HepG2 (cell line): ENCODE results near the gene CCDC34. TPM values are rescaled to one million over a fixed set of nuclear protein-coding genes. Genes with fewer than 3 reads are reported as not detected.

Experiments used
- ATAC-seq: fragments of 200-7000 bp; cut with Tn5 transposase; 3 replicates; pipeline ENCODE4 v1.9.1; 2020; ENCODE audit warnings: mild to moderate bottlenecking, moderate library complexity
- BruUV-seq: library from RNA; stranded (reverse); fragments of 400-500 nt; replicated peaks from 2 replicates; lab custom pipeline; 2021; lab: Mats Ljungman, UMichigan
- CTCF ChIA-PET: fragments of 300-600 bp; formaldehyde crosslinking; extraction: SDS; loops from one replicate; lab custom pipeline; 2021; ENCODE audit warnings: low total read pairs, inconsistent platforms, low intra/inter-chr PET ratio; lab: Yijun Ruan, JAX
- POLR2A ChIA-PET: fragments of 350-600 bp; sonication (Branson Sonifier 250); formaldehyde crosslinking; loops from one replicate; lab custom pipeline; 2020; ENCODE audit warnings: antibody characterized with exemption, inconsistent platforms; lab: Yijun Ruan, JAX
- DNase-seq: peaks from one replicate; pipeline ENCODE4 v3.0.0-alpha.2; 2015; ENCODE audit warnings: low spot score
- FAIRE-seq: peaks from 3 replicates; lab custom pipeline; 2011; peaks lifted over from hg19 to GRCh38; lab: Jason Lieb, UNC
- H2AFZ ChIP-seq: one replicate; pipeline ENCODE4 v1.6.1; 2011; ENCODE audit warnings: low read length, inconsistent platforms
- H3K27ac ChIP-seq: fragments of 300-600 bp; 3 replicates; pipeline ENCODE4 v1.8.0; 2011; ENCODE audit warnings: mixed run types, mild to moderate bottlenecking, mixed read lengths, low read length, inconsistent platforms; ENCODE audit not compliant: insufficient read depth; ENCODE audit errors: extremely low read length
- H3K27me3 ChIP-seq, 2 experiments: fragments of 200-600 bp in 1 of 2; 2 replicates in 1 of 2; 3 replicates in 1 of 2; pipeline versions ENCODE4 v1.6.0 to v1.8.0; 2011; ENCODE audit warnings: low read length in 2 of 2, mild to moderate bottlenecking in 2 of 2, moderate library complexity in 2 of 2, inconsistent platforms in 1 of 2; ENCODE audit not compliant: insufficient read depth in 2 of 2, control insufficient read depth in 1 of 2
- H3K36me3 ChIP-seq, 2 experiments: fragments of 200-600 bp in 1 of 2; replicated peaks in 1 of 2; 2 replicates in 1 of 2; 3 replicates in 1 of 2; pipeline versions ENCODE4 v1.5.1 to v1.8.0; 2011; ENCODE audit warnings: low read length in 2 of 2, inconsistent platforms in 1 of 2; ENCODE audit not compliant: insufficient read depth in 2 of 2, control insufficient read depth in 1 of 2
- H3K4me1 ChIP-seq: 2 replicates; pipeline ENCODE4 v1.5.1; 2012; ENCODE audit warnings: low read length, inconsistent platforms; ENCODE audit not compliant: insufficient read depth
- H3K4me2 ChIP-seq: 2 replicates; pipeline ENCODE4 v1.6.0; 2011; ENCODE audit warnings: low read depth, low read length, inconsistent platforms
- H3K4me3 ChIP-seq, 3 experiments: fragments of 200-600 bp in 1 of 3; sonication (generic), shearing (Covaris generic) in 1 of 3; replicated peaks in 1 of 3; 2 replicates each; pipeline ENCODE4 v1.5.1; 2011 to 2016; ENCODE audit warnings: low read length in 3 of 3, inconsistent platforms in 2 of 3, low read depth in 2 of 3, mild to moderate bottlenecking in 2 of 3, control low read depth in 1 of 3, mixed read lengths in 1 of 3; ENCODE audit not compliant: insufficient read depth in 1 of 3
- H3K79me2 ChIP-seq: one replicate; pipeline ENCODE4 v1.6.1; 2011; ENCODE audit warnings: low read length, inconsistent platforms; ENCODE audit not compliant: insufficient read depth
- H3K9ac ChIP-seq: 2 replicates; pipeline ENCODE4 v1.6.0; 2011; ENCODE audit warnings: mild to moderate bottlenecking, low read depth, low read length, inconsistent platforms; ENCODE audit not compliant: insufficient read depth
- H3K9me3 ChIP-seq: 2 replicates; pipeline ENCODE4 v1.5.1; 2012; ENCODE audit warnings: mild to moderate bottlenecking, low read length
- H4K20me1 ChIP-seq: 2 replicates; pipeline ENCODE4 v1.6.0; 2011; ENCODE audit warnings: inconsistent platforms, mild to moderate bottlenecking, low read length, moderate library complexity; ENCODE audit not compliant: insufficient read depth
- CEBPG ChIP-seq: IDR thresholded peaks from 2 replicates; pipeline ENCODE4 v1.6.1; 2016
- FOXM1 ChIP-seq: sonication (generic); formaldehyde crosslinking; IDR thresholded peaks from 2 replicates; pipeline ENCODE4 v1.5.0; 2020; ENCODE audit warnings: missing genetic modification reagents
- HNRNPH1 ChIP-seq: fragments of 200-400 bp; formaldehyde crosslinking; optimal IDR thresholded peaks from 2 replicates; pipeline ENCODE3; 2017; ENCODE audit warnings: mild to moderate bottlenecking, low read depth, low read length
- NR2F1 ChIP-seq, 2 experiments: fragments of 450-650 bp in 1 of 2; formaldehyde crosslinking in 1 of 2; IDR thresholded peaks; 2 replicates each; pipeline versions ENCODE4 v1.5.0 to v1.6.1; 2016 to 2020; ENCODE audit warnings: mild to moderate bottlenecking in 1 of 2, missing compliant biosample characterization in 1 of 2, missing genetic modification reagents in 1 of 2, moderate library complexity in 1 of 2
- RCOR2 ChIP-seq: IDR thresholded peaks from 2 replicates; pipeline ENCODE4 v1.6.1; 2016; ENCODE audit warnings: missing biosample characterization, missing genetic modification reagents
- SALL2 ChIP-seq: sonication (generic); formaldehyde crosslinking; IDR thresholded peaks from 2 replicates; pipeline ENCODE4 v1.8.1; 2023; ENCODE audit warnings: mild to moderate bottlenecking, missing genetic modification reagents, inconsistent platforms
- ZFP62 ChIP-seq: sonication (generic); formaldehyde crosslinking; IDR thresholded peaks from 2 replicates; pipeline ENCODE4 v1.4.0; 2020; ENCODE audit warnings: missing genetic modification reagents
- ZMYM4 ChIP-seq: sonication (generic); formaldehyde crosslinking; IDR thresholded peaks from 2 replicates; pipeline ENCODE4 v1.8.1; 2023; ENCODE audit warnings: mild to moderate bottlenecking, missing genetic modification reagents
- ZNF121 ChIP-seq: sonication (generic); formaldehyde crosslinking; IDR thresholded peaks from 2 replicates; pipeline ENCODE4 v1.5.0; 2020; ENCODE audit warnings: mild to moderate bottlenecking, missing genetic modification reagents
- ZNF770 ChIP-seq: sonication (generic); formaldehyde crosslinking; IDR thresholded peaks from 2 replicates; pipeline ENCODE4 v1.5.0; 2020; ENCODE audit warnings: mild to moderate bottlenecking, missing genetic modification reagents
- WGBS: methylation state at CpG from one replicate; pipeline ENCODE4 v1.1.6; 2017; ENCODE audit warnings: low lambda C conversion rate; 5-methylcytosine and 5-hydroxymethylcytosine counted together
- in situ Hi-C: cut with HindIII; loops from 2 replicates; pipeline ENCODE4 v1.10.0; 2017; ENCODE audit warnings: low pct_unique_long_range_greater_than_20kb; ENCODE audit not compliant: extremely low pct_ligation_motif_present
- intact Hi-C: fragments of 100-400 bp; cut with micrococcal nuclease; formaldehyde crosslinking; loops from one replicate; pipeline ENCODE4 v1.10.0; 2022; ENCODE audit not compliant: unreplicated experiment
- polyA plus RNA-seq, 8 experiments: library from polyadenylated mRNA; depleted of rRNA in 3 of 8; stranded (reverse) in 7 of 8; unstranded in 1 of 8; fragments of >200 nt; fragmentation: Illumina TruSeq in 4 of 8; extraction: Trizol in 4 of 8; gene quantifications; 2 replicates each; pipeline versions ENCODE4 v1.2.1 to v1.2.3, GENCODE V29; 2011 to 2016; ENCODE audit warnings: low read depth in 4 of 8, missing spikeins in 1 of 8, mixed read lengths in 1 of 8; ENCODE audit not compliant: insufficient read depth in 1 of 8
- total RNA-seq, 5 experiments: library from RNA; depleted of rRNA; stranded (reverse); fragments of >200 nt; fragmentation: Illumina TruSeq; extraction: Trizol; gene quantifications; 2 replicates each; pipeline ENCODE4 v1.2.3, GENCODE V29; 2016; ENCODE audit warnings: low read depth in 1 of 5
- TF ChIP-seq, protein P1 (sequence below): sonication (generic); formaldehyde crosslinking; IDR thresholded peaks from 2 replicates; pipeline ENCODE4 v1.4.0; 2020; ENCODE audit warnings: mild to moderate bottlenecking, missing genetic modification reagents

Gene CCDC34
- total and polyA plus RNA-seq, 2 of the 13 experiments (the other 11 are each of a cell fraction or from before 2014, with no cell fraction given), result 7.6 to 34.3 TPM

- DNase-seq, result no peak
- no peak overlapping the region for H3K4me3 ChIP-seq
- POLR2A ChIA-PET, result interaction anchor here (0.8 to 4.1 kb wide), 10 partner anchors 9 to 70 kb away, joined by 3 to 22 read pairs (median 5); partner anchors contain the start of gene LGR4
- FAIRE-seq, result no peak
- peaks cover 84% of the 10 kb centered on the region for H3K4me1 ChIP-seq
- intact Hi-C loops, result no loop called here
- no peak overlapping the region for H2AFZ ChIP-seq
- CTCF ChIA-PET, result no interaction called here
- no peaks in the 10 kb centered on the region for H4K20me1 ChIP-seq
- WGBS, result 100% methylated on average over 2 of the region's 2 CpGs
- TF ChIP-seq FOXM1 (no peak), CEBPG (CRISPR knock-in tag) (no peak), ZMYM4 (CRISPR knock-in tag) (no peak), ZNF121 (CRISPR knock-in tag) (peak; percentile 91), NR2F1 (CRISPR knock-in tag; IDR thresholded peaks at IDR 0.05) (no peak), HNRNPH1 (no peak), ZNF770 (CRISPR knock-in tag) (peak; percentile 62; the same call in 1 of the 2 replicates), SALL2 (CRISPR knock-in tag) (no peak), RCOR2 (CRISPR knock-in tag) (0 out of 2 replicates have a peak, but pooled peaks have one; percentile 32), ZFP62 (no peak)
- TF ChIP-seq, protein P1, sequence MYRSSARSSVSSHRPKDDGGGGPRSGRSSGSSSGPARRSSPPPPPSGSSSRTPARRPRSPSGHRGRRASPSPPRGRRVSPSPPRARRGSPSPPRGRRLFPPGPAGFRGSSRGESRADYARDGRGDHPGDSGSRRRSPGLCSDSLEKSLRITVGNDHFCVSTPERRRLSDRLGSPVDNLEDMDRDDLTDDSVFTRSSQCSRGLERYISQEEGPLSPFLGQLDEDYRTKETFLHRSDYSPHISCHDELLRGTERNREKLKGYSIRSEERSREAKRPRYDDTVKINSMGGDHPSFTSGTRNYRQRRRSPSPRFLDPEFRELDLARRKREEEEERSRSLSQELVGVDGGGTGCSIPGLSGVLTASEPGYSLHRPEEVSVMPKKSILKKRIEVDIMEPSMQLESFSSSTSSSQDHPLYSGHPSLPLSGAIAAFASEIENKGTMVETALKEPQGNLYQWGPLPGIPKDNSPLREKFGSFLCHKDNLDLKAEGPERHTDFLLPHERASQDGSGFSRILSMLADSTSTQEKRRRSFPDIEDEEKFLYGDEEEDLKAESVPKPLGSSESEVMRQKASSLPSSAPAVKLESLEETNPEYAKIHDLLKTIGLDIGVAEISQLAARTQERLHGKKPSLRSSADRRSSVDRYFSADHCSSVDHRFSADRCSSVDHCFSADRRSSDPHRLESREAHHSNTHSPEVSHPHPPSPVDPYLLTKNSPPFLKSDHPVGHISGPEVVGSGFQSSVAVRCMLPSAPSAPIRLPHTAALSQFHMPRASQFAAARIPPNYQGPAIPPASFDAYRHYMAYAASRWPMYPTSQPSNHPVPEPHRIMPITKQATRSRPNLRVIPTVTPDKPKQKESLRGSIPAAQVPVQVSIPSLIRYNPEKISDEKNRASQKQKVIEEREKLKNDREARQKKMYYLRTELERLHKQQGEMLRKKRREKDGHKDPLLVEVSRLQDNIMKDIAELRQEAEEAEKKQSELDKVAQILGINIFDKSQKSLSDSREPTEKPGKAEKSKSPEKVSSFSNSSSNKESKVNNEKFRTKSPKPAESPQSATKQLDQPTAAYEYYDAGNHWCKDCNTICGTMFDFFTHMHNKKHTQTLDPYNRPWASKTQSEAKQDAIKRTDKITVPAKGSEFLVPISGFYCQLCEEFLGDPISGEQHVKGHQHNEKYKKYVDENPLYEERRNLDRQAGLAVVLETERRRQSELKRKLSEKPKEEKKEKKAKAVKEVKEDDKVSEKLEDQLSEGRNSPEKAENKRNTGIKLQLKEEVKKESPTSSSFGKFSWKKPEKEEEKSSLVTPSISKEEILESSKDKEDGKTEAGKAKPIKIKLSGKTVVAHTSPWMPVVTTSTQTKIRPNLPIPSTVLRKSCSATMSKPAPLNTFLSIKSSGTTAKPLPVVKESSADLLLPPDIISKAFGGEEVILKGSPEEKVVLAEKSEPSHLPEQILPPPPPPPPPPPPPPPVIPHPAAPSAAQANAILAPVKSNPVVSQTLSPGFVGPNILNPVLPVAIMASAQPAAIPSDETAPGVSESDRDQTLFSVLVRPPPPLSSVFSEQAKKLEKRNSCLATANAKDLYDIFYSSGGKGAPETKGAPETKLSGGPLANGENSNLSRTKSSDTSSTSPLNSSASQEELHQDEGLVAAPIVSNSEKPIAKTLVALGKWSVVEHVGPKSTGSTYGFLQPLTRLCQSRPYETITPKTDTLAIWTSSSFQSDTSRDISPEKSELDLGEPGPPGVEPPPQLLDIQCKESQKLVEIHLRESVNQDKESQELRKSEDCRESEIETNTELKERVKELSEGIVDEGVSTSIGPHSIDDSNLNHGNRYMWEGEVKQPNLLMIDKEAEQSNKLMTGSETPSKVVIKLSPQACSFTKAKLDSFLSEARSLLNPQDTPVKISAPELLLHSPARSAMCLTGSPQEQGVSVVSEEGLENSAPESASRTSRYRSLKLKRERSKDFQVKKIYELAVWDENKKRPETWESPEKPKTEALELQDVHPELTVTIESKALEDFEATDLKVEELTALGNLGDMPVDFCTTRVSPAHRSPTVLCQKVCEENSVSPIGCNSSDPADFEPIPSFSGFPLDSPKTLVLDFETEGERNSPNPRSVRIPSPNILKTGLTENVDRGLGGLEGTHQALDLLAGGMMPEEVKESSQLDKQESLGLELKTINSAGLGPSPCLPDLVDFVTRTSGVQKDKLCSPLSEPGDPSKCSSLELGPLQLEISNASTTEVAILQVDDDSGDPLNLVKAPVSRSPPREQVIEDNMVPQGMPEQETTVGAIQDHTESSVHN (CRISPR knock-in tag), result no peak
- peaks cover 41% of the 10 kb centered on the region for H3K79me2 ChIP-seq
- no peak overlapping the region for H3K27ac ChIP-seq
- in situ Hi-C loops, result no loop called here
- ATAC-seq, result no peak
- no peaks in the 10 kb centered on the region for H3K9me3 ChIP-seq
- no peaks in the 10 kb centered on the region for H3K27me3 ChIP-seq
- H3K9ac ChIP-seq, result no peak overlapping the region
- BruUV-seq, result no TSS peak
- H3K4me2 ChIP-seq, result no peak overlapping the region
- peaks cover 4 to 5% of the 10 kb centered on the region in 2 experiments; a peak in 4 of 5 replicates for H3K36me3 ChIP-seq
Measured at GRCh38 chr11:27403195-27403594, 40.2 kb upstream of the CCDC34 start.
